OCI-LY7 (cell line): Measurements from ENCODE around the gene KLF15. TPM values are rescaled to one million over a fixed set of nuclear protein-coding genes. Genes with fewer than 3 reads are reported as not detected.
A peak's percentile ranks its signal among the peaks of the same experiment; 100 is the strongest.

Source experiments
- BruUV-seq: library from RNA; stranded (reverse); fragments of 400-500 nt; replicated peaks from 2 replicates; lab custom pipeline; 2021; lab: Mats Ljungman, UMichigan
- CTCF ChIA-PET: fragments of 300-600 bp; sonication (Branson Sonifier 250); formaldehyde crosslinking; loops from one replicate; lab custom pipeline; 2022; ENCODE audit warnings: antibody characterized with exemption; ENCODE audit not compliant: unreplicated experiment; lab: Charles Lee
- POLR2A ChIA-PET: fragments of 300-600 bp; sonication (Branson Sonifier 250); formaldehyde crosslinking; loops from one replicate; lab custom pipeline; 2022; ENCODE audit warnings: antibody characterized with exemption; lab: Charles Lee
- DNase-seq: peaks from one replicate; pipeline ENCODE4 v3.0.0-alpha.2; 2015; ENCODE audit warnings: low spot score
- H2AFZ ChIP-seq: fragments of 200-600 bp; sonication (generic), shearing (Covaris generic); 2 replicates; pipeline ENCODE4 v1.6.1; 2014; ENCODE audit warnings: mild to moderate bottlenecking, antibody characterized with exemption, low read length, moderate library complexity
- H3K27ac ChIP-seq: fragments of 200-600 bp; sonication (generic); 2 replicates; pipeline ENCODE4 v1.5.1; 2014; ENCODE audit warnings: mixed run types, low read depth, mild to moderate bottlenecking, moderate library complexity, low read length, inconsistent platforms; ENCODE audit not compliant: poor library complexity, severe bottlenecking
- H3K36me3 ChIP-seq: fragments of 200-600 bp; sonication (generic); 2 replicates; pipeline ENCODE4 v1.6.1; 2014; ENCODE audit warnings: mild to moderate bottlenecking, antibody characterized with exemption, low read length, moderate library complexity, mixed read lengths; ENCODE audit not compliant: insufficient read depth
- H3K4me1 ChIP-seq: fragments of 200-600 bp; sonication (generic); 2 replicates; pipeline ENCODE4 v1.5.1; 2014; ENCODE audit warnings: mild to moderate bottlenecking, low read length; ENCODE audit not compliant: insufficient read depth, poor library complexity, severe bottlenecking
- H3K4me2 ChIP-seq: fragments of 200-600 bp; sonication (generic); 2 replicates; pipeline ENCODE4 v1.6.1; 2014; ENCODE audit warnings: mild to moderate bottlenecking, low read length
- H3K4me3 ChIP-seq: fragments of 200-600 bp; sonication (generic); 2 replicates; pipeline ENCODE4 v1.5.1; 2014; ENCODE audit warnings: mild to moderate bottlenecking, low read depth, low read length; ENCODE audit not compliant: poor library complexity, severe bottlenecking
- H3K79me2 ChIP-seq: fragments of 200-600 bp; sonication (generic); 2 replicates; pipeline ENCODE4 v1.6.1; 2016; ENCODE audit warnings: low read depth, mild to moderate bottlenecking, low read length, moderate library complexity, mixed read lengths; ENCODE audit not compliant: insufficient read depth
- H3K9me2 ChIP-seq: fragments of 200-600 bp; sonication (generic); 2 replicates; pipeline ENCODE4 v1.6.1; 2016; ENCODE audit warnings: mild to moderate bottlenecking, low read length, mixed read lengths; ENCODE audit not compliant: insufficient read depth
- H3K9me3 ChIP-seq: fragments of 200-600 bp; sonication (generic); 2 replicates; pipeline ENCODE4 v1.6.1; 2014; ENCODE audit warnings: mild to moderate bottlenecking, mixed run types, low read length, mixed read lengths
- H4K20me1 ChIP-seq: fragments of 200-600 bp; sonication (generic); 2 replicates; pipeline ENCODE4 v1.6.1; 2014; ENCODE audit warnings: mild to moderate bottlenecking, antibody characterized with exemption, low read length, moderate library complexity, mixed read lengths; ENCODE audit not compliant: insufficient read depth
- EZH2phosphoT487 ChIP-seq: fragments of 200-600 bp; sonication (generic); IDR thresholded peaks from 2 replicates; pipeline ENCODE4 v1.6.1; 2018; ENCODE audit warnings: low read depth, borderline replicate concordance, mild to moderate bottlenecking, mixed run types, antibody characterized with exemption, low read length, moderate library complexity, mixed read lengths
- intact Hi-C: fragments of 100-400 bp; cut with micrococcal nuclease; formaldehyde crosslinking; loops from one replicate; pipeline ENCODE4 v1.10.0; 2022; ENCODE audit not compliant: unreplicated experiment
- total RNA-seq, 2 experiments: library from RNA; depleted of rRNA in 1 of 2; stranded (reverse); fragments of >200 nt in 1 of 2; shearing (Covaris generic) in 1 of 2; gene quantifications; 2 replicates each; pipeline ENCODE4 v1.2.3, GENCODE V29; 2014 to 2022
- TF ChIP-seq, protein P1 (sequence below): fragments of 200-600 bp; sonication (generic); conservative IDR thresholded peaks from 2 replicates; pipeline ENCODE4 v1.5.1; 2014; ENCODE audit warnings: mild to moderate bottlenecking, antibody characterized with exemption, low read length, moderate library complexity, mixed read lengths

The KLF15 gene
- total RNA-seq, 2 experiments from 2014 or later = 12.3 to 26.4 TPM

DNA sequence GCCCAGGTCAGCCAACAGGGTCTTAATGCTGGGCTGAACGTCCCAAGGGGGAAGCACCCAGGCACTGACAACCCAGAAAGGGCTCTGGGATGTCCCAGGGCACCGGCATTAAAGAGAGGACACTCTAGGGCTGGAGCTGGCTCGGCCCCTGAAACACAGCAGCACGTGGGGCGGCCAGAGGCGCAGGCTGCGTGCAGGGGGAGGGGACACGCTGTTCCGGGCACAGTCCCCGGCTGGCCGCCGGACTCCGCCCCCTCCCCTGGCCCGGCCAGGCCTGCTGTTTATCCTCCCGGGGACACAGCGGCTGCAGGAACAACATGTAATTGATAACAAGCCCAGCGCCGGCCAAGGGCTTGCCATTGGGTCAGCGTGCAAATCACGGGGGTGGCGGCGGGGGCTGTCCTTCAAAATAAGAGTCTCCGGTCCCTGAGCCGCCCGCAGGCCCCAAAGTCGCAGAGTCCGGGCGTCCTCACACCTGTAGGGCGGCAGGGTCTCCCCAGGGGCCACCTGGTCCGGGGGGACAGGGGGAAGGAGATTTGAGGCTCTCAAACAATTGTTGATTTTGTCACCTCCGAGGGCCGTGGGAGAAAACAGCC, 1.3 kb downstream of the KLF15 start:
- CTCF ChIA-PET = no interaction called here

DNA sequence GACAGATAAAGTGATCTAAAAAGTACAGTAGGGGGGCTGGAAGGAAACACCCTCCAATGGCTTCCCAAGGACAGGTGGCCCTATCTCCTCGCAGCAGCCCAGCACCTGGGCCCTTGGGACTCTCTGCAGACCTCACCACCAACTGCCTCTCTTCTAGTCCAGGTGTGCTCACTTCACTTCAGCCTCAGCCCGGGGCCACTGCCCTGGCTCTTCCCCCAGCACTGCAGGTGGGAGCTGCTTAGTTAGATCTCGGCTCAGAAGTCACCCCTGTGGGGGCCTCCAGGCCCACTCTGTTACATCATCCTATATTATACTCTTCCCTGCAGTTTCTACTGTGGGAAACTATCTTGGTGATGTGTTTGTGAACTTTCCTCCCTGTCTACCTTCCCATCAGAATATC, 2.0 kb downstream of the KLF15 start:
- peak overlapping the region; percentile 86 for H3K4me2 ChIP-seq
- intact Hi-C loops = loop anchor here (1.0 to 10.0 kb wide), 5 partner anchors 67 to 760 kb away; partner anchors contain the start of genes OSBPL11 and ZXDC
- DNase-seq = peak; percentile 85

More for the DNA sequence above, 1.3 kb downstream of the KLF15 start:
- peak; percentile 58 for DNase-seq
- Histone ChIP-seq H3K27ac (peak overlapping the region; percentile 67), H3K4me1 (peaks cover 44% of the 10 kb centered on the region), H3K4me3 (peak overlapping the region; percentile 67), H3K36me3 (no peaks in the 10 kb centered on the region), H4K20me1 (no peaks in the 10 kb centered on the region), H3K4me2 (peak overlapping the region; percentile 86), H2AFZ (peak overlapping the region; percentile 71), H3K9me3 (no peaks in the 10 kb centered on the region), H3K79me2 (no peaks in the 10 kb centered on the region), H3K9me2 (no peaks in the 10 kb centered on the region)
- intact Hi-C loops = loop anchor here (1.0 to 10.0 kb wide), 5 partner anchors 68 to 761 kb away; partner anchors contain the start of genes OSBPL11 and ZXDC
- BruUV-seq = no TSS peak
- POLR2A ChIA-PET = interaction anchor here (0.6 to 1.6 kb wide), 2 partner anchors 9 to 99 kb away, joined by 3 read pairs; no protein-coding TSS in a partner anchor
- TF ChIP-seq EZH2phosphoT487 = no peak
- TF ChIP-seq, protein P1, sequence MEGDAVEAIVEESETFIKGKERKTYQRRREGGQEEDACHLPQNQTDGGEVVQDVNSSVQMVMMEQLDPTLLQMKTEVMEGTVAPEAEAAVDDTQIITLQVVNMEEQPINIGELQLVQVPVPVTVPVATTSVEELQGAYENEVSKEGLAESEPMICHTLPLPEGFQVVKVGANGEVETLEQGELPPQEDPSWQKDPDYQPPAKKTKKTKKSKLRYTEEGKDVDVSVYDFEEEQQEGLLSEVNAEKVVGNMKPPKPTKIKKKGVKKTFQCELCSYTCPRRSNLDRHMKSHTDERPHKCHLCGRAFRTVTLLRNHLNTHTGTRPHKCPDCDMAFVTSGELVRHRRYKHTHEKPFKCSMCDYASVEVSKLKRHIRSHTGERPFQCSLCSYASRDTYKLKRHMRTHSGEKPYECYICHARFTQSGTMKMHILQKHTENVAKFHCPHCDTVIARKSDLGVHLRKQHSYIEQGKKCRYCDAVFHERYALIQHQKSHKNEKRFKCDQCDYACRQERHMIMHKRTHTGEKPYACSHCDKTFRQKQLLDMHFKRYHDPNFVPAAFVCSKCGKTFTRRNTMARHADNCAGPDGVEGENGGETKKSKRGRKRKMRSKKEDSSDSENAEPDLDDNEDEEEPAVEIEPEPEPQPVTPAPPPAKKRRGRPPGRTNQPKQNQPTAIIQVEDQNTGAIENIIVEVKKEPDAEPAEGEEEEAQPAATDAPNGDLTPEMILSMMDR = no peak

More for the DNA sequence above, 2.0 kb downstream of the KLF15 start:
- H3K4me1 ChIP-seq = peaks cover 44% of the 10 kb centered on the region
- BruUV-seq = TSS peak; percentile 64
- ChIA-PET POLR2A (interaction anchor here (0.6 to 1.6 kb wide), 2 partner anchors 10 to 98 kb away, joined by 3 read pairs; no protein-coding TSS in a partner anchor), CTCF (no interaction called here)
- H3K36me3 ChIP-seq = no peaks in the 10 kb centered on the region
- H3K9me3 ChIP-seq = no peaks in the 10 kb centered on the region
- H3K27ac ChIP-seq = peak overlapping the region; percentile 67
- TF ChIP-seq, protein P1 = no peak
- TF ChIP-seq EZH2phosphoT487 = no peak
- H3K4me3 ChIP-seq = peak overlapping the region; percentile 67
- no peaks in the 10 kb centered on the region for H4K20me1 ChIP-seq
- peak overlapping the region; percentile 71; the same call in 1 of the 2 replicates for H2AFZ ChIP-seq
- H3K9me2 ChIP-seq = no peaks in the 10 kb centered on the region
- H3K79me2 ChIP-seq = no peaks in the 10 kb centered on the region
